Body of pancreas (tissue), 4 donors: ENCODE data around the gene AUTS2.

Source experiments
- POLR2A ChIP-seq, 3 donors: fragments of 450-650 bp; IDR thresholded peaks; one replicate each; pipeline ENCODE4 v1.6.1; 2016; ENCODE audit warnings: antibody characterized with exemption in 3 of 3, mild to moderate bottlenecking in 2 of 3
- TF ChIP-seq, protein P1 (sequence below), 7 experiments: fragments of 450-650 bp in 4 of 7; fragments of 200-600 bp in 3 of 7; sonication (generic) in 3 of 7; IDR thresholded peaks; one replicate each; pipeline ENCODE4 v1.5.1; 2016 to 2019; ENCODE audit warnings: antibody characterized with exemption in 7 of 7

DNA sequence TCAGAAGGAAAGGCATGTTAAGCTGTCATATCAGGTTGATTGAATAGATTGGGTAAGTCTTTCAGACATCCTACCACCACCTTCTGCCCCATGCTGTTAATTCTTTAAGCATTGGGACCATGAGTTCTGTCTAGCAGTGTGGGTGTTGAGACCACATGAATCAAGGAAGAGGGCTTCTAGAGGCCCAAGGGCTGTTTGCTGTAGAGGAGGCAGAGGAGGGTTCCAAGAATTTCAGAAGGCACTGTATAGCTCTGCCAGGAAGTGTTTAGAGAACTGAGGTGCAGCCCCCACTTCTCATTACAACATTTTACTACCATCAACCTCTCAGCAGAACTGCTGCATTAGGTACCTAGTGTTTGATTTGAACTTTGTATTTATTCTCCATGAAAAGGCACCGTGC, 720.2 kb downstream of the AUTS2 start:
- no peak for TF ChIP-seq POLR2A (IDR thresholded peaks at IDR 0.05)
- TF ChIP-seq, protein P1, sequence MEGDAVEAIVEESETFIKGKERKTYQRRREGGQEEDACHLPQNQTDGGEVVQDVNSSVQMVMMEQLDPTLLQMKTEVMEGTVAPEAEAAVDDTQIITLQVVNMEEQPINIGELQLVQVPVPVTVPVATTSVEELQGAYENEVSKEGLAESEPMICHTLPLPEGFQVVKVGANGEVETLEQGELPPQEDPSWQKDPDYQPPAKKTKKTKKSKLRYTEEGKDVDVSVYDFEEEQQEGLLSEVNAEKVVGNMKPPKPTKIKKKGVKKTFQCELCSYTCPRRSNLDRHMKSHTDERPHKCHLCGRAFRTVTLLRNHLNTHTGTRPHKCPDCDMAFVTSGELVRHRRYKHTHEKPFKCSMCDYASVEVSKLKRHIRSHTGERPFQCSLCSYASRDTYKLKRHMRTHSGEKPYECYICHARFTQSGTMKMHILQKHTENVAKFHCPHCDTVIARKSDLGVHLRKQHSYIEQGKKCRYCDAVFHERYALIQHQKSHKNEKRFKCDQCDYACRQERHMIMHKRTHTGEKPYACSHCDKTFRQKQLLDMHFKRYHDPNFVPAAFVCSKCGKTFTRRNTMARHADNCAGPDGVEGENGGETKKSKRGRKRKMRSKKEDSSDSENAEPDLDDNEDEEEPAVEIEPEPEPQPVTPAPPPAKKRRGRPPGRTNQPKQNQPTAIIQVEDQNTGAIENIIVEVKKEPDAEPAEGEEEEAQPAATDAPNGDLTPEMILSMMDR (IDR thresholded peaks at IDR 0.05), result no peak
